ENCODE data around the gene KPNB1.

The KPNB1 gene

DNA sequence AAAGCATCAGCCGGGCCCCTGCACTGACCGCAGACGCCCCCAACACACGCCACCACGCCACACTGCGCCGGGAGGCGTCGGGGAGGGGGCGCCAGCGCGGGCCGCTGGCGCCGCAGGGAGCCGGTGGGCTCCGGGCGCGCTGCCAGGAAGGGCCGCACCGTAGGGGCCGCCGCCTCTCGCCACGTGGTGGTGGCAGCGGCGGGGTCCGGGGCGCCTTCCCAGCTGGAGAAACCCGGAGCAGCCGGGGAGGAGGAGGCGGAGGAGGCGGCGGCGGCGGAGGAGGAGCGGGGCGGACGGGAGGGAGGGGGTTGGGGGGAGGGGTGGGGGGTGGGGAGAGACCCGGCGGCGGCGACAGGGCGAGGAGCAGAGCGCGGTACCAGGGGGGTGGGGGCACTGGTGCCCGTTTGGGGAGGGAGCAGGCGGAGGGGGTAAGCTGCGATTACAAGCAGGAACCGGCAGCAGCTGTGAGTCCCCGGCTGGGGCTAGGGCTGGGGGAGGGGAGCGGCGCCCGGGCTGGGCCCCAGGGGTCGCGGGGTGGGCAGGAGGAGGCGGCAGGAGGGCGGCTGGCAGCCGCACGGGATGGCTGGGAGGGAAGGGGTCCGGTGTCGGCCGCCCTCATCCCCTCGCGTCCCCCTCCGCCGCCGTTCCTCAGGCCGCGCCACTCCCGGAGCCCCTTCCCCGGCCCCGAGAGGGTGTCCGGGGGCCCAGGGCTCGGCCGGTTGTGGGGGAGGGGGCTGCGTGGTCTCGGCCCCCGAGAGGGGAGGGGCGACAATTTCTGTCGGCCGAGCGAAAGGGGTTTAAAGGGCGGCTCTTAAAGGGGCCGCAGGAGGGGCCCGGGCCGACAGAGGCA is 44.2 kb downstream of the KPNB1 start, which contains the start of gene TBKBP1:
TBKBP1 (plus strand) TSS at position 431 of the 850 bp plus-strand sequence. CDS start 1,952 bp downstream, outside the sequence.
- peak; percentile 40 to 76 for DNase-seq
- Histone ChIP-seq H3K4me3 (peak within 1 kb of the TSS; percentile 83 to 96), H3K36me3 (no peaks in the 10 kb centered on the region), H3K4me1 (peaks cover 0 to 35% (median 14%) of the 10 kb centered on the region in 4 donors), H3K9me3 (no peaks in the 10 kb centered on the region), H3K27me3 (no peaks in the 10 kb centered on the region), H3K27ac (peak within 1 kb of the TSS; percentile 82 to 87)
- intact Hi-C loops (cut with DNase I; ENCODE audit: low total_unique reads), result loop anchor here (10.0 kb wide), 1 partner anchor 411 kb away; the partner anchor contains the start of genes CBX1 and SNX11
- no peak for TF ChIP-seq CTCF (IDR thresholded peaks at IDR 0.05)

DNA sequence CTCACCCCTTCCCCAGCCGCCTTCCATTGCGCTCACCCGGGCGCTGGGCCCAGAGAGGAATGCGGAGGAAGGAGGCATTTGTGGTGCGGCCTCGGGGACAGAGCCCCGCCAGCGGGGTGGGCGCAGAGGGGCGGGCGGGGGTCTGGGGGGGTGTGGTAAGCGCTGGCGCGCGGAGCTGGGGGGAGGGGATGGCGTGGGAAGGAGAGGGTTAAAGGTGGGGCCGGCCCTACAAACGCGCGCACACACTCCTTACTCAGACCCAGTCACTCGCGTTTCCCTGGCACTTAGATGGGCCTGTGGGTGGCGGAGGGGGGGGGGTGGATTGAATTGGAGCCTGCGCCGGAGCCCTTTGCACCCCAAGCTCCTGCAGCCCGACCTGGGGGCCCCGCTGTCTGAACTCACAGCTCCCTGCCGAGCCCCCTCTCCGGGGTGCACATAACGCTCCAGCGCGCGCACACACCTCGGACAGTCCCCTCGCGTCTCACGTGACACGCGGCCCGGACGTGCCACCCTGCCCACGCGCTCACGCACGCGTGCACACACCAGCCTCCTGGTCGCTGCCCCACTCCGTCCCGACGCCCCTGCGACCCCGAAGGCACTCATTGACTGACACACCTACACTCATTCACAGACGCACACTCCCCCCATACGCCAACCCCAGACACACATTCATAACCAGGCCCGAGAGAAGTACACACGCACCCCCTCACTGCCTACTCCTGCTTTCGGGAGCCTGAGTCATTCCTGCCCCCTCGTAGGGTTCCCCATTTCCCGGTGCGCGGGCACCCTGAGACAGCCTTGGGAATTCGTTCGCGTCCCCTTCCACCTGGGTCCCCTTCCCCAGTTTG is 45.1 kb downstream of the KPNB1 start:
- no peaks in the 10 kb centered on the region for H3K9me3 ChIP-seq
- peak; percentile 58 to 88 for DNase-seq
- TF ChIP-seq CTCF (IDR thresholded peaks at IDR 0.05), result no peak
- H3K27me3 ChIP-seq, result no peaks in the 10 kb centered on the region
- H3K36me3 ChIP-seq, result peaks cover 5 to 8% (median 6%) of the 10 kb centered on the region in 3 donors
- peak overlapping the region; percentile 82 to 87 for H3K27ac ChIP-seq
- peak overlapping the region; percentile 83 to 96 for H3K4me3 ChIP-seq
- peaks cover 0 to 35% (median 14%) of the 10 kb centered on the region in 4 donors for H3K4me1 ChIP-seq
- intact Hi-C loops (cut with DNase I; ENCODE audit: low total_unique reads), result loop anchor here (10.0 kb wide), 1 partner anchor 410 kb away; the partner anchor contains the start of genes CBX1 and SNX11

DNA sequence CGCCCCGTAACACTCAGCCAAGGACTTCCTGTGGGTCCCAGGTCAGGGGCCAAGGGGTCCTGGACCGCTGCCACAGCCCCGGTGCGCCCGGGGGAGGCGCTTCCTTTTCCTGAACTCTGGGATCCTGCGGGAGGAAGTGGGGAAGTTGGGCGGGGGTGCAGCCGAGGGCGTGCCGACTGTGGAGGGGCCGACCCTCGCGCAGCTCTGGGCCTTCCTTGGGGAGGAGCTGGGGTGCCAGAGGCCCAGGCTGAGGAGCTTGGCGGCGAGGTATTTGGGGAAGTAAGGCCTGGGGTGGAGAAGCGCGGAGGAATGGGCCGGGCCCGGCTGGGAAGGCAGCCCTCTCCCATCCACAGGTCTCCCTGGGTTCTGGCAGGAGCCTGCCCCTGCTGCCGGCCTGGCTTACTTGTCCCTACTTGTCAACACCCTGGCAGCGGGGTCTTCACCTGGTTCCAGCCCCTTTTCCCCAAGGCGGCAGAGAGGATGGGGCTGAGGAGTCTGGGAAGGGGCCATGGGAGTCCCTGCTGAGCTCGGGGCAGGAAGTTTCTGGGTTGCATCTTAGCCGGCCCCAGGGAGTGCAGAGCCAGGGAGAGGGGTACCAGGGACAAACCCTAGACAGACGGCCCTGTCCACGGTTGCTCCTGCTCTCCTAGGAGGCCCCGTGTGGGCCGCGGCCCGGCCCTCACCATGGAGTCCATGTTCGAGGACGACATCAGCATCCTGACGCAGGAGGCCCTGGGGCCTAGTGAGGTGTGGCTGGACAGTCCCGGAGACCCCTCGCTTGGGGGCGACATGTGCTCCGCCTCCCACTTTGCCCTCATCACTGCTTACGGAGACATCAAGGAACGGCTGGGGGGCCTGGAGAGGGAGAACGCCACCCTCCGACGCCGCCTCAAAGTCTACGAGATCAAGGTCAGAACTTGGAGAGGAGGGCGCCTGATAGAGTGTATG is 46.0 kb downstream of the KPNB1 start:
- H3K4me1 ChIP-seq, result peaks cover 0 to 35% (median 14%) of the 10 kb centered on the region in 4 donors
- H3K27ac ChIP-seq, result peak overlapping the region; percentile 82 to 87
- H3K9me3 ChIP-seq, result no peaks in the 10 kb centered on the region
- peaks cover 9 to 16% (median 11%) of the 10 kb centered on the region in 3 donors for H3K36me3 ChIP-seq
- DNase-seq, result peak; percentile 55 to 82
- no peak for TF ChIP-seq CTCF (IDR thresholded peaks at IDR 0.05)
- H3K27me3 ChIP-seq, result no peaks in the 10 kb centered on the region
- intact Hi-C loops (cut with DNase I; ENCODE audit: low total_unique reads), result loop anchor here (10.0 kb wide), 1 partner anchor 409 kb away; the partner anchor contains the start of genes CBX1 and SNX11
- H3K4me3 ChIP-seq, result peak overlapping the region; percentile 83 to 96

GRCh38 chr17:47696717-47697642 is 47.3 kb downstream of the KPNB1 start:
- H3K27me3 ChIP-seq, result no peaks in the 10 kb centered on the region
- intact Hi-C loops (cut with DNase I; ENCODE audit: low total_unique reads), result loop anchor here (10.0 kb wide), 1 partner anchor 408 kb away; the partner anchor contains the start of genes CBX1 and SNX11
- H3K36me3 ChIP-seq, result peaks cover 9 to 27% (median 11%) of the 10 kb centered on the region in 3 donors
- peak in 1 of 2 donors; percentile 62 for DNase-seq
- H3K4me1 ChIP-seq, result peaks cover 0 to 35% (median 14%) of the 10 kb centered on the region in 4 donors
- no peaks in the 10 kb centered on the region for H3K9me3 ChIP-seq
- H3K4me3 ChIP-seq, result no peak overlapping the region
- no peak overlapping the region for H3K27ac ChIP-seq
- TF ChIP-seq CTCF (IDR thresholded peaks at IDR 0.05), result no peak
